B cell (primary cell): Measurements from ENCODE around the gene THRA. TPM values are rescaled to one million over a fixed set of nuclear protein-coding genes. Genes with fewer than 3 reads are reported as not detected.

Experiments used
- ATAC-seq: fragments of 200-7000 bp; cut with Tn5 transposase; one replicate; pipeline ENCODE4 v1.10.0; 2021; ENCODE audit warnings: low read depth, mild to moderate bottlenecking, moderate number of reproducible peaks, moderate library complexity
- CTCF ChIA-PET: fragments of 350-600 bp; sonication (Branson Sonifier 250); formaldehyde crosslinking; loops from one replicate; lab custom pipeline; 2021; ENCODE audit warnings: antibody characterized with exemption, inconsistent platforms; lab: Charles Lee
- POLR2A ChIA-PET: fragments of 350-600 bp; sonication (Branson Sonifier 250); formaldehyde crosslinking; loops from one replicate; lab custom pipeline; 2021; ENCODE audit warnings: antibody characterized with exemption; lab: Charles Lee
- DNase-seq: peaks from one replicate; pipeline ENCODE4 v3.0.0; 2013
- H2AFZ ChIP-seq: 2 replicates; pipeline ENCODE4 v1.6.1; 2012; ENCODE audit warnings: mild to moderate bottlenecking, low read depth, low read length; ENCODE audit not compliant: insufficient read depth, poor library complexity, severe bottlenecking
- H3K27ac ChIP-seq, 2 donors: 1 replicate in 1 of 2; 2 replicates in 1 of 2; pipeline ENCODE4 v1.5.1; 2012 to 2013; ENCODE audit warnings: low read length in 2 of 2, mild to moderate bottlenecking in 2 of 2, moderate library complexity in 1 of 2
- H3K27me3 ChIP-seq, 4 experiments: fragments of 200-600 bp in 1 of 4; sonication (generic) in 1 of 4; replicated peaks in 1 of 4; 1 replicate in 2 of 4; 2 replicates in 2 of 4; pipeline versions ENCODE4 v1.6.1 to v1.7.0; 2013 to 2016; ENCODE audit warnings: low read length in 3 of 4, mild to moderate bottlenecking in 2 of 4, mixed read lengths in 1 of 4, moderate library complexity in 1 of 4; ENCODE audit not compliant: insufficient read depth in 4 of 4, control insufficient read depth in 3 of 4; ENCODE audit errors: control extremely low read depth in 1 of 4
- H3K36me3 ChIP-seq, 2 experiments: replicated peaks in 1 of 2; 1 replicate in 1 of 2; 2 replicates in 1 of 2; pipeline versions ENCODE4 v1.6.1 to v1.7.1; 2013; ENCODE audit warnings: low read length in 1 of 2; ENCODE audit not compliant: insufficient read depth in 2 of 2, control insufficient read depth in 1 of 2; ENCODE audit errors: control extremely low read depth in 1 of 2, extremely low read depth in 1 of 2
- H3K4me1 ChIP-seq, 2 donors: fragments of 200-600 bp in 1 of 2; sonication (generic) in 1 of 2; 1 replicate in 1 of 2; 2 replicates in 1 of 2; pipeline versions ENCODE4 v1.5.1 to v1.6.1; 2013 to 2017; ENCODE audit warnings: low read length in 2 of 2; ENCODE audit not compliant: control insufficient read depth in 2 of 2, insufficient read depth in 2 of 2
- H3K4me2 ChIP-seq: replicated peaks from 2 replicates; pipeline ENCODE3; 2012; ENCODE audit warnings: mild to moderate bottlenecking, low read depth, low read length; ENCODE audit not compliant: poor library complexity, severe bottlenecking
- H3K4me3 ChIP-seq, 5 experiments: fragments of 200-600 bp in 1 of 5; sonication (generic) in 1 of 5; 1 replicate in 3 of 5; 2 replicates in 2 of 5; pipeline versions ENCODE4 v1.5.1 to v1.7.0; 2011 to 2016; ENCODE audit warnings: low read length in 4 of 5, mild to moderate bottlenecking in 4 of 5, low read depth in 2 of 5, control low read depth in 1 of 5, moderate library complexity in 1 of 5; ENCODE audit not compliant: insufficient read depth in 1 of 5; ENCODE audit errors: control extremely low read depth in 1 of 5, extremely low read depth in 1 of 5
- H3K79me2 ChIP-seq: fragments of 200-600 bp; sonication (generic); one replicate; pipeline ENCODE4 v1.6.0; 2016; ENCODE audit warnings: low read length; ENCODE audit not compliant: control insufficient read depth, insufficient read depth
- H3K9ac ChIP-seq: fragments of 200-600 bp; sonication (generic); 2 replicates; pipeline ENCODE4 v1.6.1; 2017; ENCODE audit warnings: mild to moderate bottlenecking, low read length, moderate library complexity
- H3K9me3 ChIP-seq, 3 donors: one replicate each; pipeline versions ENCODE4 v1.6.1 to v1.7.1; 2013; ENCODE audit warnings: low read length in 2 of 3; ENCODE audit not compliant: control insufficient read depth in 2 of 3, insufficient read depth in 1 of 3; ENCODE audit errors: control extremely low read depth in 1 of 3
- H4K20me1 ChIP-seq: 2 replicates; pipeline ENCODE4 v1.6.0; 2012; ENCODE audit warnings: mild to moderate bottlenecking, low read length; ENCODE audit not compliant: insufficient read depth, control insufficient read depth, poor library complexity, severe bottlenecking
- H3K27ac Mint-ChIP-seq: one replicate; pipeline ENCODE4 v1.8.0; 2021; ENCODE audit warnings: mixed read lengths
- H3K27me3 Mint-ChIP-seq: one replicate; pipeline ENCODE4 v1.8.0; 2021; ENCODE audit warnings: mixed read lengths
- H3K4me1 Mint-ChIP-seq: one replicate; pipeline ENCODE4 v1.8.0; 2021; ENCODE audit warnings: mixed read lengths
- H3K4me3 Mint-ChIP-seq: one replicate; pipeline ENCODE4 v1.8.0; 2021; ENCODE audit warnings: mixed read lengths
- H3K9me3 Mint-ChIP-seq: one replicate; pipeline ENCODE4 v1.8.0; 2022; ENCODE audit warnings: mixed read lengths; ENCODE audit not compliant: insufficient read depth
- CTCF ChIP-seq: fragments of 200-600 bp; IDR thresholded peaks from one replicate; pipeline ENCODE4 v1.8.0; 2022; ENCODE audit warnings: antibody characterized with exemption, mild to moderate bottlenecking
- EZH2 ChIP-seq: IDR thresholded peaks from 2 replicates; pipeline ENCODE4 v1.6.1; 2012; ENCODE audit warnings: borderline replicate concordance, low read depth, mild to moderate bottlenecking, moderate library complexity, low read length; ENCODE audit not compliant: insufficient read depth, poor library complexity, severe bottlenecking
- WGBS: methylation state at CpG from one replicate; pipeline ENCODE4 v1.1.5; 2013; ENCODE audit warnings: missing lambda C conversion rate; ENCODE audit not compliant: insufficient coverage; 5-methylcytosine and 5-hydroxymethylcytosine counted together
- intact Hi-C: fragments of 100-400 bp; cut with micrococcal nuclease; formaldehyde crosslinking; loops from one replicate; pipeline ENCODE4 v1.10.0; 2022
- polyA plus RNA-seq: library from polyadenylated mRNA; depleted of rRNA; stranded (reverse); fragments of >200 nt; gene quantifications from 2 replicates; pipeline ENCODE4 v1.2.3, GENCODE V29; 2012
- total RNA-seq, 2 donors: library from RNA; stranded (reverse); fragments of 120-200 nt in 1 of 2; gene quantifications; 1 replicate in 1 of 2; 2 replicates in 1 of 2; pipeline versions ENCODE4 v1.2.3 to v1.2.4, GENCODE V29; 2013 to 2022

The THRA gene
- total and polyA plus RNA-seq, 2 donors (not counting 1 experiment from before 2014, with no cell fraction given), result 8.0 to 17.1 TPM

DNA sequence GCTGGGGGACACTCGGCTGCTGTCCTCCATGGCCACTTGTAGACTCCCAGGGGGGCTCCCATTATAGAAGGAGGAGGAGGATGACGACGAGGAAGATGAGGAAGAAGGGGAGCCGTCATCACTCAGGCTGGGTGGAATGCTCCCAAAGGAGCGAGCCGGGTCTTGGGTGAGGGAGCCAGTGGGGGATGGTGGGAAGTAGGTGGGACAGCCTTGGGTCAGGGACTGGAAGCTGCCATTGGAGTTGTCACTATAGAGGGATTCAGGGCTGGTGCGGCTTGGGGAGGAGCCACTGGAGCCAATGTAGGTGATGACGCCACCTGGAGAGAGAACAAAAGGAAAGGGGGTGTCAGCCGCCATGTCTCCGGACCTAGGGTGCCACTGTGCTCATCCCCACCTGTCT, 34.3 kb downstream of the THRA start:
- CTCF ChIA-PET, result interaction anchor here (1.2 to 7.7 kb wide), 7 partner anchors 12 to 34 kb away, joined by 3 to 111 read pairs (median 19); partner anchors contain the start of gene THRA
- Histone ChIP-seq H3K79me2 (no peaks in the 10 kb centered on the region), H3K27me3 (no peaks in the 10 kb centered on the region), H3K27ac (peak overlapping the region; percentile 92 to 93), H3K4me1 (peaks cover 53 to 71% of the 10 kb centered on the region in 2 donors), H3K4me2 (peak overlapping the region; percentile 90), H4K20me1 (no peaks in the 10 kb centered on the region), H3K9me3 (peaks cover 0 to 14% (median 0%) of the 10 kb centered on the region in 3 donors), H2AFZ (no peak overlapping the region), H3K4me3 (peak overlapping the region in 2 of 5 experiments; percentile 35 to 46), H3K9ac (peak overlapping the region; percentile 39), H3K36me3 (peaks cover 0 to 38% of the 10 kb centered on the region in 2 experiments)
- Mint-ChIP-seq H3K4me3 (peak overlapping the region; percentile 77), H3K4me1 (peaks cover 77% of the 10 kb centered on the region), H3K9me3 (no peaks in the 10 kb centered on the region), H3K27ac (peak overlapping the region; percentile 89), H3K27me3 (no peaks in the 10 kb centered on the region)
- POLR2A ChIA-PET, result interaction anchor here (1.0 to 3.7 kb wide), 2 partner anchors 23 to 25 kb away, joined by 8 to 19 read pairs; partner anchors contain the start of gene MSL1
- intact Hi-C loops, result no loop called here
- no peak for TF ChIP-seq EZH2
- TF ChIP-seq CTCF, result no peak
- WGBS, result 96% methylated on average over 8 of the region's 10 CpGs
- ATAC-seq (no peak), DNase-seq (no peak)
